A204.1 (cell line): ENCODE results near the gene PSD4.
"Not testable (repeated sequence)": the region's sequence is repeated elsewhere in the genome, so short reads cannot be mapped to it uniquely, and the experiment has no call there.

Experiments used
- FAIRE-seq: peaks from 2 replicates; lab custom pipeline; 2012; peaks lifted over from hg19 to GRCh38; lab: Jason Lieb, UNC

PSD4 gene

GRCh38 chr2:113223813-113224212 lies 50.0 kb downstream of the PSD4 start:
- FAIRE-seq = no peak

DNA sequence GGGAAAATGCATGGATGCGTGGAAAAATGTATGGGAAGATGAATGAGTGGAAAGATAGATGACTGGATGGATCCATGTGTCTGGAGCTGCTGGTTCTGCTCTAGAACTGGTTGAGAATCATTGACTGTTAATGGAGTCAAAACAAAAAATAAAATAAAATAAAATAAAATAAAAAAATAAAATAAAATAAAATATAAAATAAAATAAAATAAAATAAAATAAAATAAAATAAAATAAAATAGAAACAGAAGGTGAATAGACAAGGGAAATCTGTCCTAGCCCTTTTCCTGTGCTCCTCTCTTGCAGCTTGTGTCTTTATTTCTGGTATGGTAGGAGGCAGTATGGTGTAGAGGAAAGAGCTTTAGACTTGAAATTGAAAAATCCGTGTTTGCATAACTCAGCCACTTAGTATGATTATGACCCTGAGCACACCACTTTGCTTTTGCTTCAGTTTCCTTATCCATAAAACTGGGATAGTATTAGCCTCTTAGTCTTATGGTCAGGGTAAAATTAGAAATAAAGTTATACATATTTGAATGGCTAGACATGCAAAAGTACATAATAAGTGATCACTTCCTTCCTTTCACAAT lies 51.0 kb downstream of the PSD4 start:
- FAIRE-seq = no peak

DNA sequence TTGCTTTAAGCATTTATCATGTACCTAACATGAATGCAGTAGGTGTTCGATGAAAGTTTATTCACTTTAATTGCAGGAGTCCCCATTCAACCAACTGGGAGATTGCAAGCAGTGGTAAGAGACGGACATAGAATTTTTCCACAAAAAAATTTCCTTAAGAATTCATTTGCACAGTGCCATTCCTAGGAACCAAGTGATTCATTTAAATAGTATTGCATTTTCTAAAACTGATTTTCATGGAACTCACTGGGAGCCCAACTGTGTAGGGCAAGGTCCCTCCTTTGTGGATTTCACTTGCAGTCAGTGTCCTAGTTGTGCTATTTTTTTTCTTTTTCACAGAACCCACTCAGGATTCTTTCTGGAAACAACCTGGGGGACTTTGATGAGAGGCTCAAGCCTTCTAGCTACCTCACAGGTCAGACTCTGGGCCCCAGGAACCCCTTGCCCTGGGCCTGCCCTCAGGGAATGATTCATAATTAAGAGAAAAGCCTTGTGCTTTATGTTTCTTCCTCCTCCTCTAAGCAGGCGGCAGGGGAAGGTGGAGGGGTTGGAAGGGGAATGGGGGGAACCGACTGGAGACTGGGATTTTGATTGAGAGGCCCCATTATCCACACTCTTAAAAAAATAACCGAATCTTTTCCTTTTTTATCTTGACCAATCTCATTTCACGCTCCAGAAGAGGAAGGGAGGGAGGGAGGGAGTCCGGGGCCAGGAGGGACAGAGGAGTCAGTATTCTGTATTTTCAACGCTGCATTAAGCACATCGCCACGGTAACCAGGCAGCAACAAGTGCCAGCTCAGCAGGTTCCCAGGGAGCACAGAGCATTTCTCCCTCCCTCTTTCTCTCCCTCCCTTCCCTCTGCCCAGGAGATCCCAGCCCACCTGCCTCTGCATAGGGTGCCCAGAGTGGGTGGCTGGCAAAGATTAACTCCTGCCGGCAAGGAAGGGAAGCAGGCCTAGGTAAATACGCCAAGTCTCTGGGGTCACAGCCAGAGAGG lies 51.8 kb downstream of the PSD4 start:
- FAIRE-seq = no peak

GRCh38 chr2:113226462-113226861 lies 52.7 kb downstream of the PSD4 start:
- no peak for FAIRE-seq

DNA sequence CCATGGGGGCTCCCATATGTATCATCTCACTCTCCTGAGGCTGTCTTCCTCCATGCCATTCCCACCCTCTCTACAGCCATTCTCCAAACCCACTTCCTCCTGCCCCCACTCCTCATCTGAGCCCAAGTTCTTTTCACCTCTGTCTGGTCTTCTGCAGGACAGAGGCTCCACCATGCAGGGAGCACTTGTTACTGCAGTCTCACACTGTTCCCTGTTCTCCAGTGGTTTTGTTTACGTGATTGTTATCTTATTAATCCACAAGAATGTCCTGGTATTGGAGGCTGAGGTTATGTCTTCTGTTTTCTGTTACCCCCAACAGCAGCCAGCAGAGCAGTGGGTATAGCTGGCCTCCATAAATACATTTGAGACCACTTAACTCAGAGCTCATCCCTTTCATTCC lies 53.5 kb downstream of the PSD4 start:
- FAIRE-seq = no peak

GRCh38 chr2:113227698-113228097 lies 53.9 kb downstream of the PSD4 start:
- FAIRE-seq = no peak

DNA sequence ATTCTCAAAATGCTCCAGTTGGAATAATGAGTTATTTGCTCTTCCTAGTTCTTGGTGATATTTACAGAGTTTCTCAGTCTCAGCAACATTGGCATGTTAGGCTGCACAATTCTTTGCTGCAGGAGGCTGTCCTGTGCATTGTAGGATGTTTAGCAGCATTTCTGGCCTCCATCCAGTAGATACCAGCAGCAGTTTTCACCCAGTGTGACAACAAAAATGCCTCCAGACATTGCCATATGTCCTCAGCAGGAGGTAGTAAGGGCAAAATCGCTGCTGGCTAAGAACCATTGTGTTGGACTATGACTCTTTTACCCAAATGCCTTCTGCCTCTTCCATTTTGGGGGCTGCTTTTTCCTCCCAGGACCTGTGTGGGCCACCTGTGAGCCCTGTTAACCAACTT lies 54.6 kb downstream of the PSD4 start:
- FAIRE-seq = no peak

DNA sequence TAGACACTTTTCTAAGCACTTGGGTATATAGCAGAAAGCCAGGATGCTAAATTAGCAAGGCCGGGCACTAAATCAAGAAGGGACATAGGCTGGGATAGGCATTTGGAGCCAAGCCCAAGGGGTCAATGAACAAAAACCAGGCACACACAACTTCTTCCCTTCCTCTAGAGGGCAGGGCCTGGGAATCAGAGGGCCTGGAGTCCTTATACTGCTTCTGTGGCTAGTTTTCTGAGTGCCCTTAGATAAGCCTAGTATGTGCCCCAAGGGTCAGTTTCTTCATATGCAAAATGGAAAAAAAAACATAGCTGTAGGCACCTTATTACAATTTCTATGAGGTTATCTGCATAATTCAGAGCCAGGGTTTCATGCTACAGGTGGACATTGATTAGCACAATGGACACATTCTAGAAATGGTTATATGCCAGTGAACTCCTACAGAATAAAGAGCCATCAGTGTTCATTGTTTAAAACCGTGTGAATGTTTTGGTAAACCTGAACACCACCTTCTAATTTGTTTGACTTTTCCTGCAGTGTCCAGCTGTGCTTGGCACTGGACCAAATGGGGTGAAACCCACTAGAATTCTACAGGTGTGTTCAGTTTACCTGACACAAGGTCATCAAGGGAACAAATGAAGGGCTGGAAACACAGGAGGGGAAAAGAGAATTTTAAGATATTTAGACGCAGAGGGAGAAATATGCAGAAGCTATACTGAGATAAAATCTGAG lies 55.4 kb downstream of the PSD4 start:
- FAIRE-seq = no peak

- FAIRE-seq = no peak
Measured at GRCh38 chr2:113229795-113230194, 56.0 kb downstream of the PSD4 start.

DNA sequence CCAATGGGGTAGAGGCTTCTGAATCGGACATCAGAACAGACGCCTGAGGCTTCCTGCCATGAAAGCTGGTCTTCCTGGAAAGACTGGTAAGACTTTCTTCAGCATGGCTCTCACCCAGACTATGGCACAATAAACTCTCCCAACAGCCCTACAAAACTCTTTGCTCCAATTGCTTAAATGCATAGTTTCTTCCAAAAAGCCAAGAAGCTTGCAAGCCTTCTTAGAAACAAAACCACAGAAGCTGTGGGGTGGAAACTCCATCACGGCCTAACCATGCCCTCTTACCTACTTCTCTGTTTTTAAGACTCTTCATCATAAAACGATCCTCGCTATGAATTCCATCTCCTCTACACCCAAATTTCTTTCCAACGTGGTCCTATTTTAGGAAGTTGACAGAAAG lies 56.8 kb downstream of the PSD4 start:
- no peak for FAIRE-seq

DNA sequence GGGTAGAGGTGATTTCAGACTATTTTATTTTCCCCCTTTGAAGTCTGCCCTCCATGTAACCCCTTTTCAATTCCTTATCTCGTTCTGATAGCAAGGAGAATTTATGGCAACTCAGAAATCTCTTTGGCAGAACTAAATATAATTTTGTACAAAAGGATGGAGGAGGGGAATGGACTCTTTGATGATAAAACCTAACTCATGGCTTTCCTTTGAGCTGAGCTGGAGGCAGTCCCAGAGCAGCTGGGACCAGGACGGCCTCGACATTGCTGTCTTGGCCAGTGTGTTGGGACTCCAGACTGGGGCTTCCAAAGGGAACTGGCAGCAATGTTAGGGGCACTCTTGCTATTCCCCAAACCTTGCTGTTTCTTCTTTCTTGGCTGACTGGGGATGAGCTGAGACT lies 57.3 kb downstream of the PSD4 start:
- FAIRE-seq = no peak

- FAIRE-seq = no peak
Measured at GRCh38 chr2:113232123-113232522, 58.4 kb downstream of the PSD4 start.

- FAIRE-seq = no peak
Measured at GRCh38 chr2:113232740-113233139, 59.0 kb downstream of the PSD4 start.

- FAIRE-seq = no peak
Measured at GRCh38 chr2:113233593-113234550, 60.1 kb downstream of the PSD4 start.

- no peak for FAIRE-seq
Measured at GRCh38 chr2:113234721-113235346, 61.1 kb downstream of the PSD4 start.

- FAIRE-seq = not testable (repeated sequence)
Measured at GRCh38 chr2:113235347-113236226, 61.8 kb downstream of the PSD4 start.

DNA sequence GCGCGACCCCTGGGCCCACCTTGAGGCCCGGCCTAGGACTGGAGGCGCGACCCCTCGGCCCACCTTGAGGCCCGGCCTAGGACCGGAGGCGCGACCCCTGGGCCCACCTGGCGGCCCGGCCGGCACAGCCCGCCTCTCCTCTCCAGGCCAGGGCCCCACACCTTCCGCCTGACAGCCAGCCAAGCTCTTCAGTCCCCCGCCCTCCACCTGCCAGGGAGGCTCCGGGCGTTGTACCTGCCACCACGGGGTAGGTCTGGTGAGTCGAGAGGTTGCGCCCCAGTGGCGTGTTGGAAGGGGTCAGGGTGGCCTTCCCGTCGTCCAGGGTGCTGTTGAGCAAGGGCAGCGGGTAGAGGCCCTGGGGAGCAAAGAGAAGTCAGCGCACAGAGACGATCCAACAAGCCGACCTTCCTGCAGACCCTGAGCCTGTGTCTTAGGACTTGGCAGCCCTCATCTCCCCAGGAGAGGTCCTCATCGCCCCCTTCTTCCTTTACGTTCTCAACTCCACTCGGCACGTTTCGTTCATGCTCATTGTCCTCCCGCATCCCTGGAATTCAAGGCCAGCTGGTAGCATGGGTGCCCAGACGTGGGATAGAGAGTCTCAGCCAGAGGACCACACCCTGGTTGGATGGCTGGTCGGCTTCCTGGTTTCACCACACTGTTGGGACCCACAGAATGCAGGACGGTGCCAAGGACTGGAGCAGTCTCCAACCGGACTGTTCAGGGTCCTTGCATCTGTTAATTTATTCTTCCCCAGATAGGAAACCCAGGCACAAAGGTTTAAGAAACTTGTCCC lies 62.8 kb downstream of the PSD4 start:
- FAIRE-seq = no peak

- FAIRE-seq = no peak
Measured at GRCh38 chr2:113237604-113238160, 63.9 kb downstream of the PSD4 start.
